ENCODE data around the gene ZNF540.
"Not testable (repeated sequence)": the region's sequence is repeated elsewhere in the genome, so short reads cannot be mapped to it uniquely, and the experiment has no call there.

Gene ZNF540

DNA sequence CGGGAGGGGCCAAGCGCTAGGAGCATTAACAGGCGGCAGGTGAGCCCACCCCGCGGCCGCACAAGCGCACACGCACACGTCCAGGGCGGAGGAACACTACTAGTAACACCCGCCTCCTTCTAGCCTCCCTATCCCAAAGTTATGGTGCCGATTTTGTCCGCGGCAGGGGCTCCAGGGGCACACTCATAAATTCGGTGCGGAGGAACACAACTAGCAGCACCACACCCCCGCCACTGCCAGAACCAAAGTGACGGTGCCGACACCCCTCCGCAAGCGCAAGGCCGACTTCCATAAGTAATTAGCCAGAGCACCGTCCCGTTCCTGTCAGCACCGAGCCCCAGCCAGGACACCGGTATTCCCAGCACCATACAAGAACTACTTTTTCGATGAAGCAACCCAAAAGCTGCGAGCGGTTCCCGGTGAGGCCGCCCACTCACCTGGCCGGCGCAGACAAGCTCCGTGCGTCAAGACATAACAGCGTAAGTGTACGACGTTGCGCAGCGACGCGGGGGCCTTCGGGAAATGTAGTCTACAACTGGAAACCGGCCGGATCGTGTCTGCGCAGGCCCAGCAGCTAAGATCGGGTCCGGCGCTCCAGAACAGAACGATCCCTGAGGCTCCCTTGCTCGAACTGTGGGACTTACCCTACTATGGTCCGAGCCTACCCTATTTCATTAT lies at the start of gene ZNF540, which contains the start of gene ZNF571:
ZNF540 (plus strand) TSS at position 573 of the 678 bp plus-strand sequence. CDS start 3,572 bp downstream, outside the sequence.
ZNF571 (minus strand) TSS at position 489 of the 678 bp plus-strand sequence. CDS start 8,116 bp downstream, outside the sequence.
- DNase-seq, result peak; percentile 98

DNA sequence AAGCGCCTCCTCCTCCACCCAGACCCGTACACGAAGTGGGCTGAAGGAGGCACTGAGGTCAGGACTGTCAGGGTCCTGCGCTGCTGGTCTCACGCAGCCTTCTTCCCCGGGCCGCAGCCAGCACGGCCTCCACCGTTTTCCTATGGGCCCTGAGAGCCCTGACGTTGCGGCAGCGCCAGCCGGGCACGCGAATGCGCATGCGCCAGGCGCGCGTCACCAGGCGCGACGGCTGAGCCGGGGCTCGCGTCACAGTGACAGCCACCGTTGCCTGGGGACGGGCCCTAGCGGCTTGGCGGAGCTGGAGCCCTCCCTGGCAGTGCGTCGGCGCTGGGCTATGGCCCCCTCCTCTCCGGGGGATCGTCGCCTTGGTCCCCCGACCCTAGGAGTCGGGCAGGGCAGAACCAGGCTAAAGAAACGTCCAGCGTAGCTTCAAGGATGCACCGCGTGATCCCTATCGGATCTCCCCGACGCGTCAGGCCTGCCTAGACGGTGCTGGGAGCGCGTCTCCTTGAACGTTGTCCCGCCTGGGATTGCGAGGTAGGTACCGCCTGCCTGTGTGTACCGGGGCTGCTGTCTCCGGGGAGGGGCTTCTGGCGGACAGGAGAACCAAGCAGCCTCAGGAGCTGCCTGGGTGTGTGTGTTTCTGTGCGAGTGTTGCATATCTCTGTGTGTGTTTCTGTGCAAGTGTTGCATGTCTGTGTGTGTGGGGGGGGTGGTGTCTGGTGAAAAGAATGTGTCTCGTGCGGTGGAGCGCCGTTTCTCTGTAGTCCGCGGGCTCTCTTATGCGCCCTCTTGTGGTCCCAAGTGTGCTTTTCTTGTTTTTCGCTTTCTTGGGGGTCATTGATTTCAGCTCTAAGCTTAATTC lies 43.3 kb upstream of the ZNF540 start:
- DNase-seq, result peak; percentile 92

DNA sequence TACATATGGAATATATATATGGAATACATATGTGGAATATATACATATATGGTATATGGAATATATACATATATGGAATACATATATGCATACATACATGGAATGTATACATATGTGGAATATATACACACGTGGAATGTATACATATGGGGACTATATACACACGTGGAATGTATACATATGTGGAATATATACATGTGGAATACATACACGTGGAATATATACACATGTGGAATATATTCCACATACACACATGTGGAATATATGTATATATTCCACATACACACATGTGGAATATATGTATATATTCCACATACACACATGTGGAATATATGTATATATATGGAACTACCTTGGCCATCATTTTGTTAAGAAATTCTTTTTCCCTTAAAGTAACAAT lies 31.2 kb upstream of the ZNF540 start:
- DNase-seq, result no peak

DNA sequence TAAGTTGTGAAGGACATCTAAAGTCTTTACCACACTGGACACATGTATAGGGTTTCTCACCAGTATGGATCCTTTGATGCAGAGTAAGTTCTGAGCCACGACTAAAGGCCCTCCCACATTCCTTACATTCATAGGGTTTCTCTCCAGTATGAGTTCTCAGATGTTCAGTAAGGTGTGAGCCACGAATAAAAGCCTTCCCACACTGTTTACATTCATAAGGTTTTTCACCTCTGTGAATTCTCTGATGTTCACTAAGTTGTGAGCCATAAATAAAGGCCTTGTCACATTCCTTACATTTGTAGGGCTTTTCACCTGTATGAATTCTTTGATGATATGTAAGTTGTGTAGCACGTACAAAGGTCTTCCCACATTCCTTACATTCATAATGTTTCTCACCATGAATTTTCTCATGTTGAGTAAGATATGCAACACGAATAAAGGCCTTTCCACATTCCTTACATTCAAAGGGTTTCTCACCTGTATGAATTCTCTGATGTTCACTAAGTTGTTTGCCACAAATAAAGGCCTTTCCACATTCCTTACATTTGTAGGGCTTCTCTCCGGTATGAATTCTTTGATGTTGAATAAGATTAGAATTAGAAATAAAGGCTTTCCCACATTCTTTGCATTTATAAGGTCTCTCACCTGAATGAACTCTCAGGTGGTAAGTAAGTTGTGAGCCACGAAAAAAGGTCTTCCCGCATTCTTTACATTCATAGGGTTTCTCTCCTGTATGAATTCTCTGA lies 29.9 kb upstream of the ZNF540 start:
- peak; percentile 6 for DNase-seq

DNA sequence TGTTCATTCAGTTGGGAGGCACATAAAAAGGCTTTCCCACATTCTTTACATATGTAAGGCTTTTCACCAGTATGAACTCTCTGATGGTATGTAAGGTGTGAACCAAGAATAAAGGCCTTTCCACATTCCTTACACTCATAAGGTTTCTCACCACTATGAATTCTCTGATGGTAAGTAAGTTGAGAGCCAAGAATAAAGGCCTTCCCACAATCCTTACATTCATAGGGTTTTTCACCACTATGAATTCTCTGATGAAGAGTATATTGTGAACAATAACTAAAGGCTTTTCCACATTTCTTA lies 29.4 kb upstream of the ZNF540 start:
- no peak for DNase-seq

DNA sequence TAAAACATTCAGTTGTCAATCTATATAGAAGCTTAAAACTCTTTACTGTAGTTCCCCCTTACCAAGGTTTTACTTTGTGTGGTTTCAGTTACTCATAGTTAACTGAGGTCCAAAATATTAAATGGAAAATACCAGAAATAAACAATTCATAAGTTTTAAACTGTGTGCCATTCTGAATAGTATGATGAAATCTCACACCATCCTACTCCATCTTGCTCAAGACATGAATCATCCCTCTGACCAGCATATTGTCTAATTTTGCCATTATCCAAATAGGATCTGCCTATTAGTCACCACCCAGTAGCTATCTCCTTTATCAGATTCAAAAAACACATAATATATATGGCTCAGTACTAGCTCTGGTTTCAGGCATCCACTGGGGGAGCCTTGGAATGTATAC lies 22.5 kb upstream of the ZNF540 start:
- DNase-seq, result no peak

DNA sequence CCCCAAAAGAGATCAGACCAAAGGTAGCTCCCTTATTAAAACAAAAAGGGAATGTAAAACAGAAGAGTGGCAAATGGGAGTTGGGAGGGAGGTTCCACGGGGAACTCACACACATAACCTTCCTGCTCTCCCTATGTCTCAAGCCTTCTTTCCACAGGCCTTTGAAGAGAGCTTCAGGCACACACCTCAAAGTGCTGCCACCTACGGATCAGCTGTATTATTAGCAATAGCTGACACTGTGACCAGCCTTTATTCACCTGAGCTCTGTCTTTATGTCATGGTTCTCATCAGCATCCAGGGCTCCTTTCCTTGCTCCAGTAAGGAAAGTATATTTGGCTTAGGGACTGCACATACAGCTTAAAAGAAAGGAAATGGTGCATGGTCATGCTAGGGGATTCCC lies 11.3 kb upstream of the ZNF540 start:
- no peak for DNase-seq

DNA sequence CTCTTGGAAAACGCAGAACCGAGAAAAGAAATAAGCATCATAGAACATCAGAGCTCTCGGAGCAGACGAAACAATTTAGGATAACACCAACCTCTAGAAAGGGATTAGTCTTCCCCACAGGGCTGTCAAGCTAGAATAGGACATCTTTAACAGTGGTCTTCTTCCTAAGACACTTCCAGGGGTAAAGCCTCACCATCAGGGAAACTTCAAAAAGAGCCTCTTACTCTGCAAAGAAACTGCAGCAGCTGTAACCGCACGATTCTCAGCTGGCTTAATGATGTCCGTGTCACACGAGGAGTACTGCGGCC lies 726 bp upstream of the ZNF540 start:
- DNase-seq, result no peak

DNA sequence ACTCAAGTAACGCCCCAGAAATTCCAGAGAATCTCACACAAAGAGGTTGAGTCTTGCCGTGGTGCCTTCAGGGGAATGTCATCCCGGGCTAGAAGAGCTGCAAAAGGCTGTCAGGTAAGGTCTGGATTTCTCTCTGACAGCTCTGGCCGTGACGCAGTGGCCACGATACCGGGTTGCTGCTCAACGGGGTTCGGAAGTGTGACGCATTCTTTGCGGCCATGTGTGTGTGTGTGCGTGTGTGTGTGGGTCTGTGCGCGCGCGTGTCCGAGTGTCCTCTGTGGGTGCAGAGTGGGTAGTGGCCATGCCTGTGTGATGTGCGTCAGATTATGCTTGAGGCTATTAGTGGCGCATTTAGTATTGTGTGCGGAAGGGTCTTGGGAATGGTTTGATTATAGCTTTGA lies 306 bp downstream of the ZNF540 start:
- no peak for DNase-seq

DNA sequence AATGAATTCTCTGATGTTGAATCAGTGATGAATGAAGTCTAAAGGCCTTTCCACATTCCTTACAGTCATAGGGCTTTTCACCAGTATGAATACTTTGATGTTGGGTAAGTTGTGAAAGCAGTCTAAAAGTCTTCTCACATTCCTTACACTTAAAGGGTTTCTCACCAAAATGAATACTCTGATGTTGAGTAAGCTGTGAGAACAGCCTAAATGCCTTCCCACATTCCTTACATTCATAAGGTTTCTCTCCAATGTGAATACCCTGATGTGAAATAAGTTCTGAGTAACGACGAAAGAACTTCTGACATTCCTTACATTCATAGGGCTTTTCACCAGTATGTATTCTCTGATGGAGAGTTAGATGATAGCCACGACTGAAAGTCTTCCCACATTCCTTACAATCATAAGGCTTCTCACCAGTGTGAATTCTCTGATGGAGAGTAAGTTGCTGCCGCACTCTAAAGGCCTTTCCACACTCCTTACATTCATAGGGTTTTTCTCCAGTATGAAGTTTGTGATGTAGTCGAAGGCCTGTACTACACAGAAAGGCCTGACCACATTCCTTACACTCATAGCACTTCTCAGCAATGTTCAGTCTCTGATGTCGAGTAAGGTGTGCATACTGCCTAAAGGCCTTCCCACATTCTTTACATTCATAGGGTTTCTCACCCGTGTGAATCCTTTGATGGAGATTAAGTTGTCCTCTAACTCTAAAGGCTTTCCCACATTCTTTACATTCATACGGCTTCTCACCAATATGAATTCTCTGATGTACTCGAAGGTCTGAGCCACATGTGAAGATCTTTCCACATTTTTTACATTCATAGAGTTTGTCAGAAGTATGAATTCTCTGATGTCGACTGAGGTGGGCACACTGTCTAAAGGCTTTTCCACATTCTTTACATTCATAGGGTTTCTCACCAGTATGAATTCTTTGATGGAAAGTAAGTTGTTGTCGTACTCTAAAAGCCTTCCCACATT lies 40.7 kb downstream of the ZNF540 start:
- DNase-seq, result no peak

DNA sequence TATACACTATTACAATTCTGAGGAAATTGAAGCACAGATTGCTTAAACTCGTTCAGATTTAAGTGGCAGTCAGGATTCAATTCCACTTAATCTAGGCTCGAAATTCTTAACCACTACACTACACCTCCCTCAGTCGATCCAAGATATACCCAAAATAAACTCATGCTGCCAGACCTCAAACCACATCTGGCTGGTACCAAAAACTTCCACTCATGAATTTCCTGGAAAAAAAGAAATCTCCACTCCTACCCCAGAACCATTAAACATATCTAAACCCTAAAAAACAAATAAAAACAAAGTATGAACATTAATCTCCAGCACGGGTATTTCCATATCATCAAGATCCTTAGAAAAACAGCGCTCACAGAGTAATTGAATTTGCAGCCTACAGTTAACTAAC lies 59.4 kb downstream of the ZNF540 start:
- no peak for DNase-seq

DNA sequence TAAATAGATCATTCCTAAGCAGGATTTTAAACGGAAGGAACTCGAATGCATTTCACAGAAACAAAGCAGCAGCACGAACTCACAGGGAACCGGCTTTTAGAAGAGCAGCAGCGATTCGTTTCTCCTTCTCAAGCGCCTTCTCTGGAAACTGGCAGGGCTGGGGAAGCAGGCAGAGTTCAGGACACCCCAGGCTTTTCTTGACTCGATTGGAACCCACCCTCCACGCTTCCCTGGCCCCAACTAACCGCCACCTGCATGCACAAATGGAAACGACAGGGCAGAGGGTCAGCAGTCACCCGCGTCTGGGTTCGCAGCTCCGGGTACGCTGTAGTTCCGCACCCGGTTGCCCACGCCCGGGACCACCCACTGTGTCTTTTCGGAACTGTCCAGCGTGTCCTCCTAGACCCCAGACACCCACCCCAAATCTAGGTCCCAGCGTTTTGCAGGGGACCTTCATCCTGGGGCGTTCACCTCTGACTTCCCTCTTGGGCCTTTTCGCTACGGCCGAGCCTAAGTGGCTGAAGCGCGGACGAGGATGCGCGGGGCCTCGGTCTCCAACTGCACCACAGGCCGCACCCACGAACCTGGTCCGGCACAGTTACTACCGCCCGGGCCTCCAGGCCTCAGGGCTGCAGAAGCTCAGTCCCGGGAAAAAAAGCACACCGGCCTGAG lies 60.1 kb downstream of the ZNF540 start:
- peak; percentile 81 for DNase-seq

DNA sequence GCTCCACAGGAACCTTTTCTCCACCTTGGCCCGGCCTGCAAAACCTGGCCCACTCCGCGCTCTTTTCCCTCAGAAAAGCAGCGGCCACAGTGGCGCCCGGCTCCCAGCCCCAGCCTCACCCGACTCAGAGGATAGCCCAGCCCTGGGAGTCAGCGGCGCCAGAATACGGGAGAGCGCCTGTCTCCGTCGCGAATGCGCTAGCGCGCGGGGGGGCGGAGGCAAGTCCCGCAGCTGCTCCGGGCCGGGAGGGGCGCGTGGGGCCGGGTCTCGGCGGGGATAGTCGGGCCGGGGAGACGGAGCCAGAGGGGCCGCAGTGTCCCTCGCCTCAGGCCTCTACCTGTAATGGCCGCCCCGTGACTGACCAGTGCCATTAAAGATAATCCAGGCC lies 60.6 kb downstream of the ZNF540 start, which contains the start of gene ZFP30:
ZFP30 (minus strand) TSS at position 165 of the 388 bp plus-strand sequence. CDS start 7,643 bp downstream, outside the sequence.
- DNase-seq, result peak; percentile 97

DNA sequence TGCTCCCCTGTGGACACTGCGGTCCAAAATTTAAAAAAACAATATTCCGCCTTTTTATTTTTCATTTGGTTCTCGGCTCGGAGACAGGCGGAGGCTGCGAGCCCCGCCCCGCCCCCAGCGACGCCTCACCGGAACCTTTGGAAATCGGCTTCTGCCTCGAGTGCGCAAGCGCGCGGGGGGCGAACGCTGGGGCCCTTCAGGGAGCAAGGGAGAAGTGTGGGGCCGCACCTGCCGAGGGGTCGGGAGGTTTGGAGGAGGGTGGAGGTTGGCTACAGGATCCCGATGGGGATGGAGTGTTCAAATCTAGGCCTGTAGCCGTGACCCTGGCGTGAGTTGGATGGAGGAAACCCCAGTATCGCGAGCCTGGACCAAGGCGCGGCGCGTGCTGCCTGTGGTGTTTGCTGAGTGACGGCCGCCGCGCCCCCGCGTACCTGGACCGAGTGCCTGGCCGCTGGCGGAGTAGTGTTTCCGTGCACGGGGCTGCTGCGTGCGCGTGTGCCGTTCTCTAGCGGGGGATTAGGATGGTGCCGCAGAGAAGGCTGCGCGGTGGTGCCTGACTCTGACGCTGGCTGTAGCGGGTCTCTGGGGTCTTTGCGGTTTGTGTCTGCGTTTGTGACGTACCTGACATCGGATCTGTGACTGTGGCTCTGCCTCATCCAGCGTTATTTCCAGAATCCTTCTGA lies 61.2 kb downstream of the ZNF540 start:
- DNase-seq, result peak; percentile 97

DNA sequence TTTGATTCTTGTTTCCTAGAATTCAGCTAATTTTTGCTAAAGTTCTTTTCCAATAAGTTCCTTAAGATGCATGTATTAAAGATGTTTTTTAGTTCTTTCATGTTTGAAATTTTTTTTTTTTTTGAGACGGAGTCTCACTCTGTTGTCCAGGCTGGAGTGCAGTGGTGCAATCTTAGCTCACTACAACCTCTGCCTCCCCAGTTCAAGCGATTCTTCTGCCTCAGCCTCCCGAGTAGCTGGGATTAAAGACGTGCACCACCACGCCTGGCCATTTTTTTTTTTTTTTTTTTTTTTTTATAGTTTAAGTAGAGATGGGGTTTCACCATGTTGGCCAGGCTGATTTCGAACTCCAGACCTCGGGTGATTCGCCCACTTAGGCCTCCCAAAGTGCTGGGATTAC lies 62.5 kb downstream of the ZNF540 start:
- DNase-seq, result not testable (repeated sequence)

Measured in eye (tissue), 1 donor.